PC-9 (cell line): ENCODE data around the gene GALNT14. TPM values are rescaled to one million over a fixed set of nuclear protein-coding genes. Genes with fewer than 3 reads are reported as not detected.
A peak's percentile ranks its signal among the peaks of the same experiment; 100 is the strongest.

Experiments
- BruUV-seq: library from RNA; stranded (reverse); fragments of 400-500 nt; replicated peaks from 2 replicates; lab custom pipeline; 2021; lab: Mats Ljungman, UMichigan
- CTCF ChIA-PET: fragments of 300-600 bp; sonication (Branson Sonifier 250); formaldehyde crosslinking; loops from one replicate; lab custom pipeline; 2022; ENCODE audit warnings: antibody characterized with exemption; lab: Charles Lee
- POLR2A ChIA-PET: fragments of 300-600 bp; sonication (Branson Sonifier 250); formaldehyde crosslinking; loops from one replicate; lab custom pipeline; 2022; ENCODE audit warnings: antibody characterized with exemption; ENCODE audit not compliant: unreplicated experiment; lab: Charles Lee
- DNase-seq, 2 experiments: peaks; one replicate each; pipeline versions ENCODE4 v3.0.0 to v3.0.0-alpha.2; 2015 to 2022; ENCODE audit warnings: mixed read lengths in 1 of 2
- H2AFZ ChIP-seq: fragments of 200-600 bp; sonication (generic); 2 replicates; pipeline ENCODE4 v1.8.1; 2017; ENCODE audit warnings: antibody characterized with exemption
- H3F3A ChIP-seq: fragments of 200-600 bp; sonication (generic); 2 replicates; pipeline ENCODE4 v1.8.1; 2017; ENCODE audit warnings: antibody characterized with exemption, mild to moderate bottlenecking, low read depth; ENCODE audit not compliant: insufficient read depth
- H3K27ac ChIP-seq: fragments of 200-600 bp; sonication (generic); 2 replicates; pipeline ENCODE4 v1.6.1; 2016; ENCODE audit warnings: mixed run types
- H3K27me3 ChIP-seq: fragments of 200-600 bp; sonication (generic); 2 replicates; pipeline ENCODE4 v1.6.1; 2016; ENCODE audit warnings: low read depth, mixed run types; ENCODE audit not compliant: insufficient read depth
- H3K36me3 ChIP-seq: fragments of 200-600 bp; sonication (generic); 2 replicates; pipeline ENCODE4 v1.6.1; 2016; ENCODE audit warnings: low read depth, mixed run types
- H3K4me1 ChIP-seq: fragments of 200-600 bp; sonication (generic); replicated peaks from 2 replicates; pipeline ENCODE4 v1.6.1; 2016; ENCODE audit warnings: mixed run types; ENCODE audit not compliant: insufficient read depth
- H3K4me2 ChIP-seq: fragments of 200-600 bp; sonication (generic); 2 replicates; pipeline ENCODE4 v1.6.1; 2017; ENCODE audit warnings: mixed run types
- H3K4me3 ChIP-seq: fragments of 200-600 bp; sonication (generic); 2 replicates; pipeline ENCODE4 v1.6.1; 2016; ENCODE audit warnings: mixed run types
- H3K79me2 ChIP-seq: fragments of 200-600 bp; sonication (generic); 2 replicates; pipeline ENCODE4 v1.6.1; 2017; ENCODE audit warnings: low read depth, mixed run types
- H3K9me2 ChIP-seq: fragments of 200-600 bp; sonication (generic); 2 replicates; pipeline ENCODE4 v1.8.1; 2017; ENCODE audit warnings: mild to moderate bottlenecking; ENCODE audit not compliant: insufficient read depth
- H3K9me3 ChIP-seq: fragments of 200-600 bp; sonication (generic); 2 replicates; pipeline ENCODE4 v1.8.1; 2016; ENCODE audit warnings: low read depth; ENCODE audit not compliant: insufficient read depth
- H4K20me1 ChIP-seq: fragments of 200-600 bp; sonication (generic); 2 replicates; pipeline ENCODE4 v1.8.1; 2017; ENCODE audit not compliant: insufficient read depth
- EZH2 ChIP-seq: fragments of 200-600 bp; sonication (generic); IDR thresholded peaks from 2 replicates; pipeline ENCODE4 v1.8.0; 2017; ENCODE audit warnings: antibody characterized with exemption, low read depth
- intact Hi-C: fragments of 100-400 bp; cut with micrococcal nuclease; formaldehyde crosslinking; loops from one replicate; pipeline ENCODE4 v1.10.0; 2022; ENCODE audit not compliant: unreplicated experiment
- total RNA-seq: library from RNA; stranded (reverse); gene quantifications from 2 replicates; pipeline ENCODE4 v1.2.3, GENCODE V29; 2021
- TF ChIP-seq, protein P1 (sequence below): fragments of 200-600 bp; sonication (generic); conservative IDR thresholded peaks from 2 replicates; pipeline ENCODE4 v1.6.1; 2017; ENCODE audit warnings: mixed run types, antibody characterized with exemption, mild to moderate bottlenecking, moderate library complexity

GALNT14 gene
- total RNA-seq, 1 experiment from 2014 or later: 3.1 TPM

DNA sequence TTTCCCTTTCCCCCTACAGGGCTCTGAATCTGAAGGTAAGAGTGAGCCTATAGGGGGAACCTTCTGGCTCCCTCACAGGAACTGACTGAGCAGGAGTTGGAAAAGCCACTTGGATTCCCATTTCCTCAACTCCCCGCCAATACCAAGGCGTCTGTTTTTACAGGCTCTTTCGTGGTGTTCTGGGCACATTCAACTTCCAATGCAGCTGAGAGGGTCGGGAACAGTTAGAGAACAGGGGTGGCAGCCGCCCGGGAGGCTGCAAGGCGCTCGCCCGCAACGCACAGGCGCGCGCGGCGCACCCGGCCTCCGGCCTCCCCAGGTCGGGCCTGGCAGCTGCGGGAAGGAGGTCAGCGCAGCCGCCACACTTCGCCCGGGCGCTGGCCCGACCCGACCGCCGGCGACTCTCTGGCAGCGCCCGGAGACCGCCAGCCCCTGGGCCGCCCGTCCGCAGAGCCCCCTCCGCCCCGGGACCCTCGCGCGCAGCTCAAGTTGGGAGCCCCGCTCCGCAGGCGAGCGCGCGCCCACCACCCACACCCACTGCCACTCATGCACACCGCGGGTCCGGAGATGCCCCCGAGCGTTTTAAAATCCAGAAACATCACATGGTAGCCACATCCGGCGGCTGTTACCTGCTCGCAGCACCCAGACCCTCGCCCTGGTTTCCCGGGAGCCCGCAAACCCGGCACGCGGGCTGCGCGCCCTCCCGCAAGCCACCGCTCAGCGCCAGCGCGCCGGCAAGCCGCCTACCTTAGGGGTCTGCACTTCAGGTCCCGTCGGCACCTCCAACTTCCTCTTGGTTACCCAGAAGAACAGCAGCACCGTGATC is 816 bp downstream of the GALNT14 start:
- intact Hi-C loops: loop anchor here (10.0 kb wide), 1 partner anchor 263 kb away; no protein-coding TSS in a partner anchor
- Histone ChIP-seq H3K9me3 (no peaks in the 10 kb centered on the region), H2AFZ (peak overlapping the region; percentile 91), H3K4me2 (peak overlapping the region; percentile 76), H3K4me3 (peak overlapping the region; percentile 66), H3F3A (peaks cover 31% of the 10 kb centered on the region), H3K36me3 (no peaks in the 10 kb centered on the region), H3K4me1 (peaks cover 45% of the 10 kb centered on the region), H3K79me2 (peaks cover 49% of the 10 kb centered on the region), H3K27me3 (no peaks in the 10 kb centered on the region), H4K20me1 (no peaks in the 10 kb centered on the region), H3K27ac (peak overlapping the region; percentile 36; the same call in 1 of the 2 replicates), H3K9me2 (no peaks in the 10 kb centered on the region)
- ChIA-PET CTCF (interaction anchor here (0.8 kb wide), 1 partner anchor 196 kb away, joined by 3 read pairs; no protein-coding TSS in a partner anchor), POLR2A (no interaction called here)
- TF ChIP-seq EZH2: no peak
- TF ChIP-seq, protein P1, sequence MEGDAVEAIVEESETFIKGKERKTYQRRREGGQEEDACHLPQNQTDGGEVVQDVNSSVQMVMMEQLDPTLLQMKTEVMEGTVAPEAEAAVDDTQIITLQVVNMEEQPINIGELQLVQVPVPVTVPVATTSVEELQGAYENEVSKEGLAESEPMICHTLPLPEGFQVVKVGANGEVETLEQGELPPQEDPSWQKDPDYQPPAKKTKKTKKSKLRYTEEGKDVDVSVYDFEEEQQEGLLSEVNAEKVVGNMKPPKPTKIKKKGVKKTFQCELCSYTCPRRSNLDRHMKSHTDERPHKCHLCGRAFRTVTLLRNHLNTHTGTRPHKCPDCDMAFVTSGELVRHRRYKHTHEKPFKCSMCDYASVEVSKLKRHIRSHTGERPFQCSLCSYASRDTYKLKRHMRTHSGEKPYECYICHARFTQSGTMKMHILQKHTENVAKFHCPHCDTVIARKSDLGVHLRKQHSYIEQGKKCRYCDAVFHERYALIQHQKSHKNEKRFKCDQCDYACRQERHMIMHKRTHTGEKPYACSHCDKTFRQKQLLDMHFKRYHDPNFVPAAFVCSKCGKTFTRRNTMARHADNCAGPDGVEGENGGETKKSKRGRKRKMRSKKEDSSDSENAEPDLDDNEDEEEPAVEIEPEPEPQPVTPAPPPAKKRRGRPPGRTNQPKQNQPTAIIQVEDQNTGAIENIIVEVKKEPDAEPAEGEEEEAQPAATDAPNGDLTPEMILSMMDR: no peak
- BruUV-seq: no TSS peak
- peak in 1 of 2 experiments; percentile 2 for DNase-seq

DNA sequence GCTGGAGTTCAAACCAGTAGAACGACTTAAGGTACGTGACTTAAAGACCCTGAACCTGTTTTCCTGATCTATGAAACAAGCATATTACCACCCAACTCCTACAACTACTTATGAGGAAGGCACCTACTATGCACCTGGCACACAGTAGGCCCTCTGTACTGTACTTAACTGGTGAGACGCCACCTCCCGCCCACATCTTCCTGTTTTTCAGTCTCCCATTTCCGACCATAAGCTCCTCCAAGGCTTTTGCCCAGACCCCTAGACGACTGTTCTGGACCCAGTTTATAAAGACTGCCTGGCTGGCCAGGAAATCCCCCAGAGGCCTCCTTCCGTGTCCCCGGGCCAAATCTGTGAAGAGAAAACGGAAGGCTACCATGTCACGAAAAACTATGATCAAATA is 1.5 kb downstream of the GALNT14 start:
- Histone ChIP-seq H3K27ac (peak overlapping the region; percentile 68), H3K4me3 (peak overlapping the region; percentile 66)
- no peak for DNase-seq

DNA sequence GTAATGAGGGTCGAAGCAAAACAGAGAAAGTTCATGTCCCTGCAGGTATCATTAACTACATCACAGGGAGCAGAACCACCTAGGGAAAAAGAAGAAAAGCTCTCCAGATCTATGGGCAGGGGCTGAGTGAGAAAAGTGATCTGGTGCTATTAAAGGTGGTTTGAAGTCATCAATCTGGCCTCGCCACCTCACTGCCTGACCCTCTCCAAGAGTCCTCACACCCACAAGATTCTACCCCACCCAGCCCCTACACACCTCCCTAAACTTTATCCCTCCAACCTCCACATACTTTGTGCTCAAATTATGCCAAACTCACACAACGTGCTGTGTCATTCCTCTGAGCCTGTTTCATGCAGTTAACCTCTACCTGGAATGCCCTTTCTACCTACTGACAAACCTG is 2.2 kb downstream of the GALNT14 start:
- H3K4me2 ChIP-seq: peak overlapping the region; percentile 76
- no peaks in the 10 kb centered on the region for H3K9me3 ChIP-seq
- CTCF ChIA-PET: no interaction called here
- H2AFZ ChIP-seq: no peak overlapping the region
- POLR2A ChIA-PET: no interaction called here
- H3K27me3 ChIP-seq: no peaks in the 10 kb centered on the region
- peak in 1 of 2 experiments; percentile 82 for DNase-seq
- H3K9me2 ChIP-seq: no peaks in the 10 kb centered on the region
- H3K4me1 ChIP-seq: peaks cover 59% of the 10 kb centered on the region
- H4K20me1 ChIP-seq: no peaks in the 10 kb centered on the region
- peaks cover 63% of the 10 kb centered on the region for H3K79me2 ChIP-seq
- BruUV-seq: no TSS peak
- no peak for TF ChIP-seq EZH2
- TF ChIP-seq, protein P1: no peak
- H3K4me3 ChIP-seq: peak overlapping the region; percentile 66; the same call in 1 of the 2 replicates
- peak overlapping the region; percentile 68 for H3K27ac ChIP-seq
- no peaks in the 10 kb centered on the region for H3K36me3 ChIP-seq
- intact Hi-C loops: loop anchor here (10.0 kb wide), 1 partner anchor 261 kb away; no protein-coding TSS in a partner anchor
- peaks cover 46% of the 10 kb centered on the region for H3F3A ChIP-seq

More for the DNA sequence above, 1.5 kb downstream of the GALNT14 start:
- Histone ChIP-seq H3K9me3 (no peaks in the 10 kb centered on the region), H3K9me2 (no peaks in the 10 kb centered on the region), H3K4me2 (peak overlapping the region; percentile 76), H3K36me3 (no peaks in the 10 kb centered on the region), H2AFZ (peak overlapping the region; percentile 91), H3K27me3 (no peaks in the 10 kb centered on the region), H3K4me1 (peaks cover 52% of the 10 kb centered on the region), H3F3A (peaks cover 38% of the 10 kb centered on the region), H3K79me2 (peaks cover 56% of the 10 kb centered on the region), H4K20me1 (no peaks in the 10 kb centered on the region)
- BruUV-seq: no TSS peak
- ChIA-PET CTCF (no interaction called here), POLR2A (no interaction called here)
- intact Hi-C loops: loop anchor here (10.0 kb wide), 1 partner anchor 262 kb away; no protein-coding TSS in a partner anchor
- TF ChIP-seq, protein P1: no peak
- TF ChIP-seq EZH2: no peak
